K562 (cell line): ENCODE measurements around the gene UBE3B. TPM values are rescaled to one million over a fixed set of nuclear protein-coding genes. Genes with fewer than 3 reads are reported as not detected.

ENCODE experiments used
- CBX8 ChIP-seq: fragments of 200-600 bp; sonication (generic); IDR thresholded peaks from 2 replicates; pipeline ENCODE4 v1.6.1; 2012; ENCODE audit warnings: borderline replicate concordance, mixed run types, low read depth, mild to moderate bottlenecking, moderate library complexity, mixed read lengths, low read length, control low read depth, inconsistent platforms; ENCODE audit not compliant: poor library complexity, severe bottlenecking; ENCODE audit errors: extremely low read depth
- DDX20 ChIP-seq: fragments of 450-650 bp; IDR thresholded peaks from 2 replicates; pipeline ENCODE4 v1.6.1; 2016; ENCODE audit warnings: missing genetic modification characterization, low read depth, mild to moderate bottlenecking, missing compliant biosample characterization, moderate library complexity
- DIDO1 ChIP-seq: fragments of 450-650 bp; IDR thresholded peaks from 2 replicates; pipeline ENCODE4 v1.6.1; 2016; ENCODE audit warnings: low read depth, missing biosample characterization, missing genetic modification characterization
- KAT7 ChIP-seq: sonication (generic); formaldehyde crosslinking; IDR thresholded peaks from 2 replicates; pipeline ENCODE4 v1.8.0; 2022; ENCODE audit warnings: missing genetic modification reagents, mild to moderate bottlenecking, borderline replicate concordance
- MLLT1 ChIP-seq, 2 experiments: fragments of 450-650 bp; IDR thresholded peaks; 2 replicates each; pipeline ENCODE4 v1.6.1; 2016
- TRIM24 ChIP-seq, 2 experiments: fragments of 450-650 bp; IDR thresholded peaks; 2 replicates each; pipeline ENCODE4 v1.6.1; 2016
- TRIM28 ChIP-seq: fragments of 450-650 bp; IDR thresholded peaks from 2 replicates; pipeline ENCODE4 v1.6.1; 2017
- YY1 ChIP-seq, 3 experiments: IDR thresholded peaks; 2 replicates each; pipeline ENCODE4 v1.6.1; 2011; ENCODE audit warnings: low read length in 2 of 3, mild to moderate bottlenecking in 2 of 3, moderate library complexity in 2 of 3, borderline replicate concordance in 1 of 3, control low read depth in 1 of 3, low read depth in 1 of 3; ENCODE audit not compliant: insufficient read depth in 3 of 3, insufficient replicate concordance in 2 of 3, control insufficient read depth in 1 of 3, insufficient read length in 1 of 3; ENCODE audit errors: extremely low read depth in 1 of 3
- polyA plus RNA-seq, 8 experiments: library from polyadenylated mRNA; depleted of rRNA in 4 of 8; stranded (reverse) in 5 of 8; unstranded in 3 of 8; fragments of >200 nt; fragmentation: Nextera tagmentation in 2 of 8; fragmentation: Illumina TruSeq in 1 of 8; extraction: Ambion mirVana in 2 of 8; extraction: Trizol in 1 of 8; gene quantifications; 2 replicates each; pipeline versions ENCODE4 v1.2.1 to v1.2.3, GENCODE V29; 2011 to 2014; ENCODE audit warnings: inconsistent platforms in 1 of 8, missing spikeins in 1 of 8
- total RNA-seq, 7 experiments: library from RNA; depleted of rRNA in 6 of 7; stranded (reverse); fragments of >200 nt in 6 of 7; fragmentation: Illumina TruSeq in 2 of 7; extraction: Trizol in 2 of 7; gene quantifications; 2 replicates each; pipeline versions ENCODE4 v1.2.1 to v1.2.3, GENCODE V29; 2011 to 2021; ENCODE audit warnings: low replicate concordance in 1 of 7
- TF ChIP-seq, protein P1 (sequence below): sonication (generic); formaldehyde crosslinking; IDR thresholded peaks from 2 replicates; pipeline ENCODE4 v1.8.0; 2022; ENCODE audit warnings: missing genetic modification reagents, mild to moderate bottlenecking, borderline replicate concordance
- TF ChIP-seq, protein P2 (sequence below): fragments of 250-450 bp; sonication (Bioruptor Pico); IDR thresholded peaks from 2 replicates; pipeline ENCODE4 v1.4.0; 2020
- TF ChIP-seq, protein P3 (sequence below), 2 experiments: fragments of 450-650 bp in 1 of 2; sonication (generic) in 1 of 2; formaldehyde crosslinking in 1 of 2; IDR thresholded peaks in 1 of 2; conservative IDR thresholded peaks in 1 of 2; 2 replicates each; pipeline versions ENCODE4 v1.6.1 to v1.8.1; 2016 to 2023; ENCODE audit warnings: mild to moderate bottlenecking in 2 of 2, moderate library complexity in 2 of 2, inconsistent platforms in 1 of 2, missing genetic modification reagents in 1 of 2

Gene UBE3B
- total and polyA plus RNA-seq, 9 of the 15 experiments (the other 6 are each of a cell fraction or from before 2014, with no cell fraction given), result 7.6 to 23.6 (median 15.5) TPM

DNA sequence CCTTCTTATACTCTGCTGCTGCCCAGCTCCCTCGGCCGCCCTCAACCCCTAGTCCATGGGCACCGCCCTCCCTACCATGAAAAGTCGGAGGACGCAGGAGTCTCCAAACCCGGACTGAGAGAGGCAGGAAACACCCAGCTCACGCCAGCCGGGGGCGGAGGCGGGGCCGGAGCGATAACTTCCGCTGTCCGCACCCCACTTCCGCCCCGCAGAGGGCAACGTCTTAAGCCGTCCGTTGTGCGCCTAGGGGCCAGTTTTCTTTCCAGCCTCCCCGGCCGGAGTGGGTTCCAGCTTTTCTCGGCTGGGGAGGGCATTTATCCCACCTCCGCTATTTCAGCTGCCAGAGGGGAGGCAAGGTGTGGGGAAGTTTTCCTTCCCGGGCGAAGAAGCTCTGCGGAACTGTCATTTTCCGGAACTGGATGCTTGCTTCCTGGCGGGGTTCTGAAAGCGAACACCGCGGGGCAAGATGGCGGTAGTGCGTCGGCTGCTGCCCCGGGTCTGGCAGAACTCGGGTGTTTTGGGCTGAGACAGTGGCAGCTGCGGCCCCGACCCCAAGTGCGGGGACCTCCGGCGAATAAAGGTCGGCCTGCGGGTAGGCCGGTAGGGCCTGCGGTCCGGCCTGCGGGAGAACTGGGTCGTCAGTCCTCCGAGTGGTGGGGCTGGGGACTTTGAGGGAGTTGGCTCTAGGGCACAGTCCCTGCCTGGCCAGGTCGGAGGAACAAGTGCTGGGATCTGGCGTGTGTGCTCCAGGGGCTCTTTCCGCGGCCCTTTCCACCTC, at the start of gene UBE3B, which contains the start of gene KCTD10 (continued):
- TF ChIP-seq, protein P1, sequence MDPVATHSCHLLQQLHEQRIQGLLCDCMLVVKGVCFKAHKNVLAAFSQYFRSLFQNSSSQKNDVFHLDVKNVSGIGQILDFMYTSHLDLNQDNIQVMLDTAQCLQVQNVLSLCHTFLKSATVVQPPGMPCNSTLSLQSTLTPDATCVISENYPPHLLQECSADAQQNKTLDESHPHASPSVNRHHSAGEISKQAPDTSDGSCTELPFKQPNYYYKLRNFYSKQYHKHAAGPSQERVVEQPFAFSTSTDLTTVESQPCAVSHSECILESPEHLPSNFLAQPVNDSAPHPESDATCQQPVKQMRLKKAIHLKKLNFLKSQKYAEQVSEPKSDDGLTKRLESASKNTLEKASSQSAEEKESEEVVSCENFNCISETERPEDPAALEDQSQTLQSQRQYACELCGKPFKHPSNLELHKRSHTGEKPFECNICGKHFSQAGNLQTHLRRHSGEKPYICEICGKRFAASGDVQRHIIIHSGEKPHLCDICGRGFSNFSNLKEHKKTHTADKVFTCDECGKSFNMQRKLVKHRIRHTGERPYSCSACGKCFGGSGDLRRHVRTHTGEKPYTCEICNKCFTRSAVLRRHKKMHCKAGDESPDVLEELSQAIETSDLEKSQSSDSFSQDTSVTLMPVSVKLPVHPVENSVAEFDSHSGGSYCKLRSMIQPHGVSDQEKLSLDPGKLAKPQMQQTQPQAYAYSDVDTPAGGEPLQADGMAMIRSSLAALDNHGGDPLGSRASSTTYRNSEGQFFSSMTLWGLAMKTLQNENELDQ (CRISPR knock-in tag), result no peak
- TF ChIP-seq MLLT1 (IDR thresholded peaks at IDR 0.05) (no peak), CBX8 (no peak), TRIM28 (peak; percentile 68; the same call in 1 of the 2 replicates), TRIM24 (IDR thresholded peaks at IDR 0.05) (peak in 1 of 2 experiments; percentile 100; a peak in 2 of 4 replicates), DDX20 (tag) (no peak), DIDO1 (tag) (peak; percentile 100), YY1 (IDR thresholded peaks at IDR 0.05; ENCODE audit: borderline replicate concordance in 1 of 3, control insufficient read depth in 1 of 3, extremely low read depth in 1 of 3, insufficient read depth in 3 of 3, insufficient read length in 1 of 3, insufficient replicate concordance in 2 of 3, low read depth in 1 of 3, low read length in 2 of 3) (peak; percentile 96 to 99 (median 97)), KAT7 (CRISPR knock-in tag) (0 out of 2 replicates have a peak, but pooled peaks have one; percentile 32)
- TF ChIP-seq, protein P2, sequence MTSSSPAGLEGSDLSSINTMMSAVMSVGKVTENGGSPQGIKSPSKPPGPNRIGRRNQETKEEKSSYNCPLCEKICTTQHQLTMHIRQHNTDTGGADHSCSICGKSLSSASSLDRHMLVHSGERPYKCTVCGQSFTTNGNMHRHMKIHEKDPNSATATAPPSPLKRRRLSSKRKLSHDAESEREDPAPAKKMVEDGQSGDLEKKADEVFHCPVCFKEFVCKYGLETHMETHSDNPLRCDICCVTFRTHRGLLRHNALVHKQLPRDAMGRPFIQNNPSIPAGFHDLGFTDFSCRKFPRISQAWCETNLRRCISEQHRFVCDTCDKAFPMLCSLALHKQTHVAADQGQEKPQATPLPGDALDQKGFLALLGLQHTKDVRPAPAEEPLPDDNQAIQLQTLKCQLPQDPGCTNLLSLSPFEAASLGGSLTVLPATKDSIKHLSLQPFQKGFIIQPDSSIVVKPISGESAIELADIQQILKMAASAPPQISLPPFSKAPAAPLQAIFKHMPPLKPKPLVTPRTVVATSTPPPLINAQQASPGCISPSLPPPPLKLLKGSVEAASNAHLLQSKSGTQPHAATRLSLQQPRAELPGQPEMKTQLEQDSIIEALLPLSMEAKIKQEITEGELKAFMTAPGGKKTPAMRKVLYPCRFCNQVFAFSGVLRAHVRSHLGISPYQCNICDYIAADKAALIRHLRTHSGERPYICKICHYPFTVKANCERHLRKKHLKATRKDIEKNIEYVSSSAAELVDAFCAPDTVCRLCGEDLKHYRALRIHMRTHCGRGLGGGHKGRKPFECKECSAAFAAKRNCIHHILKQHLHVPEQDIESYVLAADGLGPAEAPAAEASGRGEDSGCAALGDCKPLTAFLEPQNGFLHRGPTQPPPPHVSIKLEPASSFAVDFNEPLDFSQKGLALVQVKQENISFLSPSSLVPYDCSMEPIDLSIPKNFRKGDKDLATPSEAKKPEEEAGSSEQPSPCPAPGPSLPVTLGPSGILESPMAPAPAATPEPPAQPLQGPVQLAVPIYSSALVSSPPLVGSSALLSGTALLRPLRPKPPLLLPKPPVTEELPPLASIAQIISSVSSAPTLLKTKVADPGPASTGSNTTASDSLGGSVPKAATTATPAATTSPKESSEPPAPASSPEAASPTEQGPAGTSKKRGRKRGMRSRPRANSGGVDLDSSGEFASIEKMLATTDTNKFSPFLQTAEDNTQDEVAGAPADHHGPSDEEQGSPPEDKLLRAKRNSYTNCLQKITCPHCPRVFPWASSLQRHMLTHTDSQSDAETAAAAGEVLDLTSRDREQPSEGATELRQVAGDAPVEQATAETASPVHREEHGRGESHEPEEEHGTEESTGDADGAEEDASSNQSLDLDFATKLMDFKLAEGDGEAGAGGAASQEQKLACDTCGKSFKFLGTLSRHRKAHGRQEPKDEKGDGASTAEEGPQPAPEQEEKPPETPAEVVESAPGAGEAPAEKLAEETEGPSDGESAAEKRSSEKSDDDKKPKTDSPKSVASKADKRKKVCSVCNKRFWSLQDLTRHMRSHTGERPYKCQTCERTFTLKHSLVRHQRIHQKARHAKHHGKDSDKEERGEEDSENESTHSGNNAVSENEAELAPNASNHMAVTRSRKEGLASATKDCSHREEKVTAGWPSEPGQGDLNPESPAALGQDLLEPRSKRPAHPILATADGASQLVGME (CRISPR knock-in tag), result peak; percentile 93
- TF ChIP-seq, protein P3, sequence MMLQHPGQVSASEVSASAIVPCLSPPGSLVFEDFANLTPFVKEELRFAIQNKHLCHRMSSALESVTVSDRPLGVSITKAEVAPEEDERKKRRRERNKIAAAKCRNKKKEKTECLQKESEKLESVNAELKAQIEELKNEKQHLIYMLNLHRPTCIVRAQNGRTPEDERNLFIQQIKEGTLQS (IDR thresholded peaks at IDR 0.05), result 0 out of 2 replicates have a peak, but pooled peaks have one; percentile 50
- TF ChIP-seq, protein P3 (CRISPR knock-in tag; conservative IDR thresholded peaks at IDR 0.05), result peak; percentile 72; the same call in 1 of the 2 replicates
